GM21723 (cell line): ENCODE data around the gene CHEK2.
"Not testable (repeated sequence)": the region's sequence is repeated elsewhere in the genome, so short reads cannot be mapped to it uniquely, and the experiment has no call there.

Experiments
- ATAC-seq: cut with Tn5 transposase; IDR thresholded peaks from one replicate; pipeline ENCODE4 v1.9.1; 2021; ENCODE audit warnings: mild to moderate bottlenecking, moderate library complexity; ENCODE audit not compliant: unreplicated experiment

The CHEK2 gene

GRCh38 chr22:28742562-28742962 lies 942 bp upstream of the CHEK2 start:
- no peak for ATAC-seq

DNA sequence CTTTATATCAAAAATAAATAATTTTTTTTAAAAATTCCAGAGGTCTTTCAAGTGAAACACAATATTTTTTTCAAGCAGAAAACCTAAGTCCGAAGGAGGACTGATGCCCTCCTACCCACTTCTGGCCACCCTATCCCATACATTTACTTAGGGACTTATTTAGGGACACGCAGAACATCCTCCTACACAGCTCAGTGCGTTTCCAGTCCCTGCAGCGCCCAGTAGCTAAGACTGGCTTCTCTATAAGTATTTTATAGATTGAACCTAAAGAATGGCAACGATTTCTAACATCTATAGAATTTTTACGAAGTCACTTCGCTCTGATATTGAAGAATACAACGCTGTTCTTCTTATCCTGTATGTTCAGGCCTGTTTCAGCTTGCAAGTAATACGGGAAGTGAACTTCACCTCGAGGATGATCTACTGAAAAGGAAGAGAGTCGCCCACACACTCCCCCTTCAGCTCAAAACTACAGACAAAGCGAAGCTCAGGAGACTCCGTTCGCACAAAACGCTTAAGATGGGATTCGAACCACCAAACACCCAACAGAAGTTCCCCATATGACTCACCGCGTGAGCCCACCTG lies 328 bp downstream of the CHEK2 start:
- ATAC-seq = no peak

GRCh38 chr22:28738876-28739275 lies 2.7 kb downstream of the CHEK2 start:
- not testable (repeated sequence) for ATAC-seq

DNA sequence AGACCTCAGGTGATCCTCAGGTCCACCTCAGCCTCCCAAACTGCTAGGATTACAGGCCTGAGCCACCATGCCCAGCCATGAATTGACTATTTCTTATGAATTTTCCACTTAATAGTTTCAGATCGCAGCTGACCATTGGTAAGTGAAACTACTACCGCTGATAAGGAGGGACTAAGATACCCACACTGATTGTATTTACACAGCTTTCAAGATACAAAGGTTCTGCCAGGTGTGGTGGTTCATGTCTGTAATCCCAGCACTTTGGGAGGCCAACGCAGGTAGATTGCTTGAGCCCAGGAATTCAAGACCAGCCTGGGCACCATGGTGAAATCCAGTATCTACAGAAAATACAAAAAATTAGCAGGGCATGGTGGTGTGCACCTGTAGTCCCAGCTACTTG lies 3.9 kb downstream of the CHEK2 start:
- no peak for ATAC-seq

GRCh38 chr22:28736301-28737155 lies 5.1 kb downstream of the CHEK2 start:
- no peak for ATAC-seq

DNA sequence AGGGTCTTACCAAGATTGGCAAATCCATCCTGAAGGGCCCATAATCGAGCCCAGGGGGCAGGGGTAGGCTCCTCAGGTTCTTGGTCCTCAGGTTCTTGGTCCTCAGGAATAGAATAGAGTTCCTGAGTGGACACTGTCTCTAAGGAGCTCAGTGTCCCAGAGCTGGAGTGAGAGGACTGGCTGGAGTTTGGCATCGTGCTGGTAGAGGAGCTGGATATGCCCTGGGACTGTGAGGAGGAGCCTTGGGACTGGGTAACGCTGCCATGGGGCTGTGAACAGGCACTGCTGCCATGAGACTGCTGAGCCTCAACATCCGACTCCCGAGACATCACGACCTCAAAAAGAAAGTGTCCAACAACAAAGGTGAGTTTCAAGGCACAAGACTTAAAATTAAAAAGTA lies 7.2 kb downstream of the CHEK2 start:
- ATAC-seq = no peak

GRCh38 chr22:28730179-28730578 lies 11.4 kb downstream of the CHEK2 start:
- ATAC-seq = no peak

DNA sequence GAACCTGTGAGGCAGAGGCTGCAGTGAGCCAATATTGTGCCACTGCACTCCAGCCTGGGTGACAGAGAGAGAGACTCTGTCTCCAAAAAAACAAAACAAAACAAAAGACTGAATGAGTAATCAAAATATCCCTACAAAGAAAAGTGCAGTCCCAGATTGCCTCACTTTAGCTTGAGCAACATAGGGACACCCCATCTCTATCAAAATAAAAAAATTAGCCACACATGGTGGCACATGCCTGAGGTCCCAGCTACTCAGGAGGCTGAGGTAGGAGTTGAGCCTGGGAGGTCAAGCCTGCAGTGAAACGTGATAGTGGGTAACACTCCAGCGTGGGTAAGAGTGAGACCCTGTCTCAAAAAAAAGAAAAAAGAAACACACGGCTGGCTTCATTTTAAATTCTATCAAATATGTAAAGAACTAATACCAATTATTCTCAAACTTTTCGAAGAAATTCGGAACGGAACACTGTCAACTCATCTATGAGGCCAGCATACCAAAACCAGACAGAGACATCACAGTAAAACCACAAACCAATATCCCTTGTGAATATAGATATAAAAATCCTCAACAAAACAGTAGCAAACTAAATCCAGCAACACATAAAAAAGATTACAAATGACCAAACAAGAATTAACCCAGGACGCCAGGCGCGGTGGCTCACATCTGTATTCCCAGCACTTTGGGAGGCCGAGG lies 12.9 kb downstream of the CHEK2 start:
- ATAC-seq = no peak

- ATAC-seq = no peak
These were observed 13.6 kb downstream of the CHEK2 start for GRCh38 chr22:28728002-28728401.

- no peak for ATAC-seq
These were observed 23.6 kb downstream of the CHEK2 start for GRCh38 chr22:28718044-28718443.

DNA sequence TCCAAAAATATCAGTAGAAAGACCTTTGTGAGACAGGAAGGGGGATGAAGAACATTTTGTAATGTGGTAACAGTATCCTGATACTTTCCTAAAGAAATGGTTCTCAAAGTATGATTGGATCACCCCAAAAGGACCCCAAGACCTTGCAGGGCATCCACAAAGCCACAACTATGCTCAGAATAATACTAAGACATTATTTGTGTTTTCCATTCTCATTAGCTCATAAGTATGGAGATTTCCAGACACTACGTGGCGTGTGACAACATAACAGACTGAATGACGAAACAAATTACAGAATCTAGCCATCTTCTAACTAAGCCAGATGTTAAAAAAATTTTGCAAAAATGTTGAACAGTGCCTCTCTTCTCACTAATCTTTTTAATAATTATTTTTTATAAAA lies 24.9 kb downstream of the CHEK2 start:
- ATAC-seq = no peak

DNA sequence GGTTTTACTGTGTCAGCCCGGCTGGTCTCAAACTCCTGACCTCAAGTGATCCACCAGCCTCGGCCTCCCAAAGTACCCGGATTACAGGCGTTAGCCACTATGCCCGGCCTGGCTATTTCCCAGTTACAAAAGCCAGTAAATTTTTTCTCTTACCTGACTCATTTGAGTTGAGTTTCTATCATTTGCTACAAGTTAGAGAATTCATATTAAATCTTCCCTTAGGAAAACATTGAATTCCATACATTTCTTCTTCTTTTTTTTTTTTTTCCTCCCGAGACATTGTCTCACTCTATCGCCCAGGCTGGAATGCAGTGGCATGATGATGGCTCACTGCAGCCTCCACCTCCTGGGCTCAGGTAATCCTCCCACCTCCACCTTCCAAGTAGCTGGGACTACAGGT lies 26.0 kb downstream of the CHEK2 start:
- ATAC-seq = no peak

DNA sequence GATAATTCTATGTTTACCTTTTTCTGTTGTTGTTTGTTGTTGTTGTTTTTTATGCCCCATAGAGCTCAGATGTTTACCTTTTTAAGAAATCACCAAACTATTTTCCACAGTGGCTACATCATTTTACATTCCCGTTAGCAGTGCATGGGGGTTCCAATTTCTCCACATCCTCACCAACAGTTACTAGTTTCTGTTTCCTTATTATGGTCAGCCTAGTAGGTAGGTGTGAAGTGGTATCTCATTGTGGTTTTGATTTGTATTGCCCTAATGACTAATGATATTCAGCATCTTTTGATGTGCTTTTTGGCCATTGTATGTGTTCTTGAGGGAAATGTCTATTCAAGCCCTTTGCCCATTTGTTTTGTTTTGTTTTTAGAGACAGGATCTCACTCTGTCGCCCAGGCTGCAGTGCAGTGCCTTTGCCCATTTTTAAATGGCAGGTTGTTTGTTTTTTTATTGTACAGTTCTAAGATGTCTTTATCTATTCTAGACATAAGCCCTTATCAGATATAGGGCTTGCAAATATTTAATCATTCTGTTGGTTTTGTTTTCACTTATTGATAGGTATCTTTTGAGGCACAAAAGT lies 27.5 kb downstream of the CHEK2 start:
- ATAC-seq = no peak

- no peak for ATAC-seq
These were observed 29.5 kb downstream of the CHEK2 start for GRCh38 chr22:28711820-28712777.

GRCh38 chr22:28711341-28711740 lies 30.3 kb downstream of the CHEK2 start:
- ATAC-seq = no peak

DNA sequence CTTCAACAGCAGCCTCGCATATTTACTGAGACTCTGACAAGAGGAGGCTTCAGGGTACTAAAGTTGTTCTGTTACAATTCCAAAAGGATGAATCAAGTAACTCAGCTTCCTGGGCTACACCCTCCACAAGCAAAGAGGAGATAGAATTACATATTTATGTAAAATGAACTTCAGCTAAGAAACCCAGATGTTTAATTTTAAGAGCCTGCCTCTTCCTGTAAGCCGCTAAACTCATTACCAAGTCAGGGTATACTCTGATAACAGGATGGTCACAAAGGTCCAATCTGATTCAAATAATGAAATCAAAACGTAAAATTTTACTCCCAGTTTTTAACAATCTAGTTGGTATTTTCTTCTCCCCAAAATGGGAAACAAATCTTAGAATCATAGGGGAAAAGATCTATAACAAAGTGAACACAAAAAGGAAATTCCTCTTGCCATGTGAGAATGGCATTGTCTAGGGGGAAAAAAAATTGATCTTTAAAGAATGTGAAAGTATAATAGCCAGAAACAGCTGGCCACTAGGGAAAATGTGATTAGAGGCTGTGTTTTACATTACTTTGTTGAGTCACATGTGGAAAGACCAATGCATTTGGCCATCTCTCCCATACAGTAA lies 30.9 kb downstream of the CHEK2 start:
- ATAC-seq = no peak

DNA sequence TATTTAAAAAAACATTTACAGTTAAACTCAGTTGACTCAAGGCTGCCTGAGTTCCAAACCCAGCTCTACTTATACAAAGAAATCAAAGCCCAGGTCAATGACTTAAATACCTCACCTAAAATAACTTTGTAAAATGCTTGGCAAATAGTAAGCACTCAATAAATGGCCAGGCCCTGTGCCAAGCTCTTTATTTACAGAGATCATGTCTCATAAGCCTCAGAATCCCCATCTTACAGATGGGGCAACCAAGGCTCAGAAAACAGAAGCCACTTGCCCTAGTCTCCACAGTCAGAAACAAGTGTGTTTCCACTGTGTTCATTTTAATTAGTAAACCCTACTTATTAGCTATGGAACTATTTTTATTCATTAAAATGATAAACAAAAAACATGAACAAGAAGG lies 31.5 kb downstream of the CHEK2 start:
- no peak for ATAC-seq

DNA sequence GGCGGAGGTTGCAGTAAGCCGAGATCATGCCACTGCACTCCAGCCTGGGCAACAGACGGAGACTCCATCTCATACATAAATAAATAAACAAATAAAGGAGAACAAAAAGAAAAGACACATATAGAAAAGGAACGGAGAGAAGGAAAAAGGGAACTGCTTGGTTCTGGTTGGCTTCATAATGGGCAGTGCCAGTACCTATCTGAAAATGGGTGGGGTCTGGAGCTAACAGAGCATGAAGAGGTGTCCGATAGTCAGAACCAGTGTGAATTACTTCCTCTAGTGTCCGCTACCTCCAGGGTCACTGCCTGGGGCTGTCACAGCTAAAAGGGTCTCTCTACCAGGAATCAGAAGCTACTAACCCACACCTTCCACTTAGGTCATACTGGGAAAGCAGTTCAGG lies 34.8 kb downstream of the CHEK2 start:
- ATAC-seq = no peak

GRCh38 chr22:28703436-28703835 lies 38.2 kb downstream of the CHEK2 start:
- no peak for ATAC-seq

- ATAC-seq = no peak
These were observed 38.7 kb downstream of the CHEK2 start for GRCh38 chr22:28702891-28703290.
